OCI-LY3 (cell line): ENCODE measurements around the gene RAB11FIP5.
A peak's percentile ranks its signal among the peaks of the same experiment; 100 is the strongest.

ENCODE experiments used
- H2AFZ ChIP-seq: fragments of 200-600, 300-600 bp; shearing (Covaris generic); 2 replicates; pipeline ENCODE4 v1.6.0; 2014; ENCODE audit warnings: antibody characterized with exemption, low read depth, low read length
- H3K27ac ChIP-seq: fragments of 200-600, 300-600 bp; sonication (generic); 2 replicates; pipeline ENCODE4 v1.5.1; 2014; ENCODE audit warnings: mild to moderate bottlenecking, low read length, moderate library complexity, mixed read lengths
- H3K27me3 ChIP-seq: fragments of 200-600, 300-600 bp; sonication (generic); 2 replicates; pipeline ENCODE4 v1.6.1; 2014; ENCODE audit warnings: low read depth, low read length, mixed read lengths
- H3K36me3 ChIP-seq: fragments of 200-600, 300-600 bp; sonication (generic); replicated peaks from 2 replicates; pipeline ENCODE3; 2014; ENCODE audit warnings: low read depth, low read length, mixed read lengths
- H3K4me1 ChIP-seq: fragments of 300-600, 200-600 bp; sonication (generic); 2 replicates; pipeline ENCODE4 v1.6.1; 2014; ENCODE audit warnings: low read length, mixed read lengths
- H3K4me2 ChIP-seq: fragments of 200-600, 300-600 bp; sonication (generic); 2 replicates; pipeline ENCODE4 v1.6.1; 2014; ENCODE audit warnings: low read length, mixed read lengths
- H3K4me3 ChIP-seq: fragments of 300-600, 200-600 bp; sonication (generic); 2 replicates; pipeline ENCODE4 v1.5.1; 2014; ENCODE audit warnings: antibody characterized with exemption, mild to moderate bottlenecking, low read length, moderate library complexity
- H3K79me2 ChIP-seq: fragments of 300-600, 200-600 bp; shearing (Covaris generic); 2 replicates; pipeline ENCODE4 v1.6.1; 2014; ENCODE audit warnings: mild to moderate bottlenecking, low read length, mixed read lengths
- H3K9ac ChIP-seq: fragments of 300-600, 200-600 bp; shearing (Covaris generic); 2 replicates; pipeline ENCODE4 v1.6.0; 2014; ENCODE audit warnings: mild to moderate bottlenecking, low read length, moderate library complexity
- H3K9me3 ChIP-seq: fragments of 200-600, 300-600 bp; shearing (Covaris generic); 2 replicates; pipeline ENCODE4 v1.6.1; 2014; ENCODE audit warnings: low read length, mixed read lengths; ENCODE audit not compliant: insufficient read depth
- H4K20me1 ChIP-seq: fragments of 200-600, 300-600 bp; sonication (generic); 2 replicates; pipeline ENCODE4 v1.6.1; 2016; ENCODE audit warnings: low read length, mixed read lengths; ENCODE audit not compliant: insufficient read depth
- CTCF ChIP-seq: fragments of 200-600, 300-600 bp; sonication (generic); IDR thresholded peaks from 2 replicates; pipeline ENCODE4 v1.5.1; 2014; ENCODE audit warnings: antibody characterized with exemption, low read length, low read depth
- EZH2phosphoT487 ChIP-seq: fragments of 200-600 bp; shearing (Covaris generic); IDR thresholded peaks from 2 replicates; pipeline ENCODE4 v1.6.1; 2018; ENCODE audit warnings: antibody characterized with exemption, mixed run types, low read depth

The RAB11FIP5 gene

DNA sequence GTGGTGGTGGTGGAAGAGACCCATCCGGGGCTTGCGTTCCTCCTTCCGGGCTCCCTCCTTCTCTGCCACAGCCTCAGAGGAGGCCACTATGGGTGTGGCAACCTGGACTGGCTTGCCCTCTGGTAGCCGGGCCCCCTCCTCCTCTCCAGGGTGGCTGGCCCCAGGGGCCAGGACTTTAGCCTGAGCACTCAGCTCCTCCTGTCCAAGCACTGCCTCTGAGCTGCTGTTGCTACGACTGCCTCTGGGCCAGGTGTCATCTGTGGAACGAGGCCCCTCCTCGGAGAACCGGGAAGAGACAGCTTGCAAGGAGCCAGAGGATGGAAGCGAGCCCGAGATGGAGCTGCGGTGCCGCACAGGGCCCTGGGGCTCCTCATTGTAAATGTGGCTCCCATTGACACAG, 24.5 kb downstream of the RAB11FIP5 start:
- Histone ChIP-seq H3K4me2 (no peak overlapping the region), H4K20me1 (no peaks in the 10 kb centered on the region), H3K79me2 (no peaks in the 10 kb centered on the region), H2AFZ (no peak overlapping the region), H3K9ac (no peak overlapping the region), H3K4me3 (no peak overlapping the region), H3K27me3 (no peaks in the 10 kb centered on the region), H3K9me3 (no peaks in the 10 kb centered on the region), H3K4me1 (peaks cover 6% of the 10 kb centered on the region), H3K27ac (no peak overlapping the region), H3K36me3 (no peaks in the 10 kb centered on the region)
- no peak for TF ChIP-seq EZH2phosphoT487
- TF ChIP-seq CTCF: no peak

DNA sequence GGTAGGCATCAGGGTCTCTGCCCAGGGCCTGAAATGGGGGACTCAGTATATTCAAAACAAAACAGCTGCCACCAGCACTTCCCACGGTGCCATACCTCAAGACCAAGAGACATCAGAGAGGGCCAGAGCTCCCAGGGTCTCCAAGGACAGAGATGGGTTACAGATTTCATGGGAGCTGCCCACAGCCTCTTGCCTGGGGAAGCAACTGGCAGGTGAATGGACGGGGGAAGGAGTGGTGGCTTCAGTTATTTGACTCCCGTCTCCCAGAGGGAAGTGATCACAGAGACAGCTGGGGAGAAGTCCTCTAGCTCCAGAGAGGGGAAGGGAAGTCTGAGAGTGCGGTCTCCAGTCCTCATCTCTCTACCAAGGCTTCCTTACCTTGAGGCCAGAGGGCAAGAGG, 25.4 kb downstream of the RAB11FIP5 start:
- H3K4me3 ChIP-seq: no peak overlapping the region
- H3K79me2 ChIP-seq: no peaks in the 10 kb centered on the region
- no peak overlapping the region for H2AFZ ChIP-seq
- no peak overlapping the region for H3K27ac ChIP-seq
- H3K36me3 ChIP-seq: no peaks in the 10 kb centered on the region
- no peak for TF ChIP-seq EZH2phosphoT487
- TF ChIP-seq CTCF: no peak
- H3K27me3 ChIP-seq: no peaks in the 10 kb centered on the region
- H3K4me2 ChIP-seq: no peak overlapping the region
- H3K4me1 ChIP-seq: peaks cover 7% of the 10 kb centered on the region
- no peaks in the 10 kb centered on the region for H4K20me1 ChIP-seq
- no peaks in the 10 kb centered on the region for H3K9me3 ChIP-seq
- no peak overlapping the region for H3K9ac ChIP-seq

- Histone ChIP-seq H3K27ac (no peak overlapping the region), H3K36me3 (no peaks in the 10 kb centered on the region), H3K4me3 (no peak overlapping the region), H3K27me3 (no peaks in the 10 kb centered on the region), H3K9me3 (no peaks in the 10 kb centered on the region), H3K9ac (no peak overlapping the region), H3K79me2 (no peaks in the 10 kb centered on the region), H4K20me1 (no peaks in the 10 kb centered on the region), H3K4me2 (no peak overlapping the region), H3K4me1 (peaks cover 4% of the 10 kb centered on the region), H2AFZ (no peak overlapping the region)
- TF ChIP-seq EZH2phosphoT487 (no peak), CTCF (peak; percentile 93)
Observed at GRCh38 chr2:73085691-73086090, 27.1 kb downstream of the RAB11FIP5 start.

DNA sequence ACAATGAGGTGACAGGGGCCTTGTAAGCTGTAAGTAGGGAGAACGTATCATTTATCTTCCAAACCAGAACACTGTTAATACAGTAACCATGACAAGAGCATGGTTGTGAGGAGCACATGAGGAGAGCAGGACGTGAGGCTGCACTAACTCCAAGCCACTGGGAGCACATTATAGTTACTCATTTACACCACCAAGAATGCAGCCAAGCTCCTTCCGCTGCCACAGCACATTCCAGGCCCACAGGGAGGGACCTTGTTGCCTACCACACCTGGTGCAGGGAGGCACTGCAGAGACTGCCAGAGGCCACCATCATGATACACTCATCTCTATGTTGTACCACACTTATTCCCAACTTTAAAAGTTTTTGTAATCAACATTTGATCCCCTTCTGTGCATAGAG, 27.8 kb downstream of the RAB11FIP5 start:
- Histone ChIP-seq H3K4me3 (no peak overlapping the region), H3K4me1 (peaks cover 4% of the 10 kb centered on the region), H2AFZ (no peak overlapping the region), H3K27ac (no peak overlapping the region), H3K79me2 (no peaks in the 10 kb centered on the region), H3K9ac (no peak overlapping the region), H3K27me3 (no peaks in the 10 kb centered on the region), H3K36me3 (no peaks in the 10 kb centered on the region), H3K9me3 (no peaks in the 10 kb centered on the region), H3K4me2 (no peak overlapping the region), H4K20me1 (no peaks in the 10 kb centered on the region)
- no peak for TF ChIP-seq EZH2phosphoT487
- no peak for TF ChIP-seq CTCF
